H1 (cell line): ENCODE measurements around the gene NEU2.

Source experiments
- CBX5 ChIP-seq: fragments of 300-800, 300-1000 bp; sonication (generic); IDR thresholded peaks from 2 replicates; pipeline ENCODE4 v1.7.1; 2016; ENCODE audit warnings: antibody characterized with exemption, low read length, low read depth
- GABPA ChIP-seq: IDR thresholded peaks from 2 replicates; pipeline ENCODE4 v1.6.1; 2011; ENCODE audit warnings: mild to moderate bottlenecking, low read length, moderate library complexity, borderline replicate concordance; ENCODE audit not compliant: insufficient read depth
- POLR2A ChIP-seq, 2 experiments: IDR thresholded peaks; 1 replicate in 1 of 2; 2 replicates in 1 of 2; pipeline ENCODE4 v1.6.1; 2011; ENCODE audit warnings: low read depth in 2 of 2, low read length in 2 of 2, mild to moderate bottlenecking in 2 of 2; ENCODE audit errors: control extremely low read depth in 1 of 2
- POLR2AphosphoS5 ChIP-seq: IDR thresholded peaks from 2 replicates; pipeline ENCODE4 v1.6.1; 2011; ENCODE audit warnings: low read depth, low read length
- SIN3A ChIP-seq, 2 experiments: IDR thresholded peaks in 1 of 2; conservative IDR thresholded peaks in 1 of 2; 2 replicates each; pipeline ENCODE4 v1.6.1; 2011 to 2012; ENCODE audit warnings: low read length in 2 of 2, improper control_type of control experiment in 1 of 2, low read depth in 1 of 2, mild to moderate bottlenecking in 1 of 2
- SP1 ChIP-seq: IDR thresholded peaks from 2 replicates; pipeline ENCODE4 v1.6.1; 2011; ENCODE audit warnings: low read depth, low read length
- TCF12 ChIP-seq: IDR thresholded peaks from 2 replicates; pipeline ENCODE4 v1.6.1; 2011; ENCODE audit warnings: low read depth, mild to moderate bottlenecking, low read length
- TF ChIP-seq, protein P1 (sequence below), 3 experiments: IDR thresholded peaks; 1 replicate in 2 of 3; 2 replicates in 1 of 3; pipeline versions ENCODE4 v1.5.1 to v1.6.1; 2011; ENCODE audit warnings: low read length in 3 of 3, mild to moderate bottlenecking in 3 of 3, inconsistent platforms in 2 of 3, low read depth in 1 of 3, moderate library complexity in 1 of 3; ENCODE audit not compliant: insufficient read depth in 1 of 3; ENCODE audit errors: control extremely low read depth in 1 of 3

DNA sequence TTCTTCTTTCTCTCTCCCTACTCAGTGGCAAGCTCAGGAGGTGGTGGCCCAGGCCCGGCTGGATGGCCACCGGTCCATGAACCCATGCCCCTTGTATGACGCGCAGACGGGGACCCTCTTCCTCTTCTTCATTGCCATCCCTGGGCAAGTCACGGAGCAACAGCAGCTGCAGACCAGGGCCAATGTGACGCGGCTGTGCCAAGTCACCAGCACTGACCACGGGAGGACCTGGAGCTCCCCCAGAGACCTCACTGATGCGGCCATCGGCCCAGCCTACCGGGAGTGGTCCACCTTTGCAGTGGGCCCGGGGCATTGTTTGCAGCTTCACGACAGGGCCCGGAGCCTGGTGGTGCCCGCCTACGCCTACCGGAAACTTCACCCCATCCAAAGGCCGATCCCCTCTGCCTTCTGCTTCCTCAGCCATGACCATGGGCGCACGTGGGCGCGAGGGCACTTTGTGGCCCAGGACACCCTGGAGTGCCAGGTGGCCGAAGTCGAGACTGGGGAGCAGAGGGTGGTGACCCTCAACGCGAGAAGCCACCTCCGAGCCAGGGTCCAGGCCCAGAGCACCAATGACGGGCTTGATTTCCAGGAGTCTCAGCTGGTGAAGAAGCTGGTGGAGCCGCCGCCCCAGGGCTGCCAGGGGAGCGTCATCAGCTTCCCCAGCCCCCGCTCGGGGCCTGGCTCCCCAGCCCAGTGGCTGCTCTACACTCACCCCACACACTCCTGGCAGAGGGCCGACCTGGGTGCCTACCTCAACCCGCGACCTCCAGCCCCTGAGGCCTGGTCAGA is 1.8 kb downstream of the NEU2 start:
- TF ChIP-seq GABPA (no peak), SP1 (no peak), POLR2AphosphoS5 (no peak), POLR2A (IDR thresholded peaks at IDR 0.05; ENCODE audit: control extremely low read depth in 1 of 2, low read depth in 2 of 2, low read length in 2 of 2) (no peak), SIN3A (conservative IDR thresholded peaks at IDR 0.05 in 1 of 2, IDR thresholded peaks at IDR 0.05 in 1 of 2; ENCODE audit: low read depth in 1 of 2, low read length in 2 of 2) (no peak), CBX5 (no peak), TCF12 (no peak)
- TF ChIP-seq, protein P1, sequence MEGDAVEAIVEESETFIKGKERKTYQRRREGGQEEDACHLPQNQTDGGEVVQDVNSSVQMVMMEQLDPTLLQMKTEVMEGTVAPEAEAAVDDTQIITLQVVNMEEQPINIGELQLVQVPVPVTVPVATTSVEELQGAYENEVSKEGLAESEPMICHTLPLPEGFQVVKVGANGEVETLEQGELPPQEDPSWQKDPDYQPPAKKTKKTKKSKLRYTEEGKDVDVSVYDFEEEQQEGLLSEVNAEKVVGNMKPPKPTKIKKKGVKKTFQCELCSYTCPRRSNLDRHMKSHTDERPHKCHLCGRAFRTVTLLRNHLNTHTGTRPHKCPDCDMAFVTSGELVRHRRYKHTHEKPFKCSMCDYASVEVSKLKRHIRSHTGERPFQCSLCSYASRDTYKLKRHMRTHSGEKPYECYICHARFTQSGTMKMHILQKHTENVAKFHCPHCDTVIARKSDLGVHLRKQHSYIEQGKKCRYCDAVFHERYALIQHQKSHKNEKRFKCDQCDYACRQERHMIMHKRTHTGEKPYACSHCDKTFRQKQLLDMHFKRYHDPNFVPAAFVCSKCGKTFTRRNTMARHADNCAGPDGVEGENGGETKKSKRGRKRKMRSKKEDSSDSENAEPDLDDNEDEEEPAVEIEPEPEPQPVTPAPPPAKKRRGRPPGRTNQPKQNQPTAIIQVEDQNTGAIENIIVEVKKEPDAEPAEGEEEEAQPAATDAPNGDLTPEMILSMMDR (IDR thresholded peaks at IDR 0.05; ENCODE audit: control extremely low read depth in 1 of 3, insufficient read depth in 1 of 3, low read depth in 1 of 3, low read length in 3 of 3) = no peak
